Measurements from ENCODE around the gene KRT83. TPM values are rescaled to one million over a fixed set of nuclear protein-coding genes. Genes with fewer than 3 reads are reported as not detected.
"Not testable (repeated sequence)": the region's sequence is repeated elsewhere in the genome, so short reads cannot be mapped to it uniquely, and the experiment has no call there.

Gene KRT83
- total and polyA plus RNA-seq, 2 donors (not counting 1 experiment from before 2014, with no cell fraction given) = not detected

- H3K4me2 ChIP-seq (ENCODE audit: extremely low read depth, insufficient read depth, low read length) = no peak overlapping the region
- H4K20me1 ChIP-seq (ENCODE audit: control insufficient read depth, extremely low read depth, insufficient read depth, low read length) = no peaks in the 10 kb centered on the region
- no peaks in the 10 kb centered on the region for H3K4me1 ChIP-seq (ENCODE audit: control insufficient read depth, extremely low read depth, insufficient read depth, low read length)
- no peak overlapping the region for H2AFZ ChIP-seq (ENCODE audit: low read length)
- no peaks in the 10 kb centered on the region for H3K36me3 ChIP-seq (ENCODE audit: control insufficient read depth, insufficient read depth, low read length)
- H3K9ac ChIP-seq (ENCODE audit: insufficient read depth, low read length) = no peak overlapping the region
- no peak for DNase-seq (ENCODE audit: low read depth in 2 of 2)
- H3K27ac ChIP-seq (ENCODE audit: insufficient read depth, low read length) = no peak overlapping the region
- no peak overlapping the region for H3K4me3 ChIP-seq (replicated peaks in 1 of 4; ENCODE audit: control extremely low read depth in 1 of 4, insufficient read depth in 1 of 4, low read depth in 3 of 4, low read length in 4 of 4)
- TF ChIP-seq CTCF (conservative IDR thresholded peaks at IDR 0.05 in 1 of 2, IDR thresholded peaks at IDR 0.05 in 1 of 2; ENCODE audit: low read depth in 1 of 2, low read length in 2 of 2) (no peak), EZH2 (IDR thresholded peaks at IDR 0.05; ENCODE audit: low read length, missing control alignments) (no peak)
- H3K9me3 ChIP-seq (ENCODE audit: control insufficient read depth, insufficient read depth, low read depth, low read length) = no peaks in the 10 kb centered on the region
- no peaks in the 10 kb centered on the region for H3K79me2 ChIP-seq (ENCODE audit: control insufficient read depth, insufficient read depth, low read length)
- H3K27me3 ChIP-seq (ENCODE audit: control insufficient read depth, insufficient read depth, low read length) = peaks cover 13% of the 10 kb centered on the region
Measured at GRCh38 chr12:52346593-52346992, 25.4 kb upstream of the KRT83 start.

GRCh38 chr12:52345041-52345440 is 23.8 kb upstream of the KRT83 start:
- H3K79me2 ChIP-seq (ENCODE audit: control insufficient read depth, insufficient read depth, low read length); H3K9me3 ChIP-seq (ENCODE audit: control insufficient read depth, insufficient read depth, low read depth, low read length); H4K20me1 ChIP-seq (ENCODE audit: control insufficient read depth, extremely low read depth, insufficient read depth, low read length); H3K4me3 ChIP-seq (replicated peaks in 1 of 4; ENCODE audit: control extremely low read depth in 1 of 4, insufficient read depth in 1 of 4, low read depth in 3 of 4, low read length in 4 of 4); DNase-seq (ENCODE audit: low read depth in 2 of 2); H3K9ac ChIP-seq (ENCODE audit: insufficient read depth, low read length); H3K4me1 ChIP-seq (ENCODE audit: control insufficient read depth, extremely low read depth, insufficient read depth, low read length); H2AFZ ChIP-seq (ENCODE audit: low read length); H3K27ac ChIP-seq (ENCODE audit: insufficient read depth, low read length); H3K4me2 ChIP-seq (ENCODE audit: extremely low read depth, insufficient read depth, low read length); H3K36me3 ChIP-seq (ENCODE audit: control insufficient read depth, insufficient read depth, low read length): not testable (repeated sequence)
- peaks cover 17% of the 10 kb centered on the region for H3K27me3 ChIP-seq (ENCODE audit: control insufficient read depth, insufficient read depth, low read length)

GRCh38 chr12:52344111-52344510 is 22.9 kb upstream of the KRT83 start:
- Histone ChIP-seq H3K4me2 (ENCODE audit: extremely low read depth, insufficient read depth, low read length) (no peak overlapping the region), H3K27me3 (ENCODE audit: control insufficient read depth, insufficient read depth, low read length) (peaks cover 23% of the 10 kb centered on the region), H3K36me3 (ENCODE audit: control insufficient read depth, insufficient read depth, low read length) (no peaks in the 10 kb centered on the region), H4K20me1 (ENCODE audit: control insufficient read depth, extremely low read depth, insufficient read depth, low read length) (no peaks in the 10 kb centered on the region), H3K9me3 (ENCODE audit: control insufficient read depth, insufficient read depth, low read depth, low read length) (no peaks in the 10 kb centered on the region), H3K27ac (ENCODE audit: insufficient read depth, low read length) (no peak overlapping the region), H3K4me3 (replicated peaks in 1 of 4; ENCODE audit: control extremely low read depth in 1 of 4, insufficient read depth in 1 of 4, low read depth in 3 of 4, low read length in 4 of 4) (no peak overlapping the region), H3K9ac (ENCODE audit: insufficient read depth, low read length) (no peak overlapping the region), H3K79me2 (ENCODE audit: control insufficient read depth, insufficient read depth, low read length) (no peaks in the 10 kb centered on the region), H3K4me1 (ENCODE audit: control insufficient read depth, extremely low read depth, insufficient read depth, low read length) (no peaks in the 10 kb centered on the region), H2AFZ (ENCODE audit: low read length) (no peak overlapping the region)
- no peak for TF ChIP-seq EZH2 (IDR thresholded peaks at IDR 0.05; ENCODE audit: low read length, missing control alignments)
- TF ChIP-seq CTCF (conservative IDR thresholded peaks at IDR 0.05 in 1 of 2, IDR thresholded peaks at IDR 0.05 in 1 of 2; ENCODE audit: low read depth in 1 of 2, low read length in 2 of 2) = no peak
- no peak for DNase-seq (ENCODE audit: low read depth in 2 of 2)

Data from fibroblast of lung (primary cell).